ENCODE measurements around the gene FLOT2. TPM values are rescaled to one million over a fixed set of nuclear protein-coding genes. Genes with fewer than 3 reads are reported as not detected.

Gene FLOT2
- total RNA-seq, 2 donors from 2014 or later, result 92.1 to 125 TPM

- no peak overlapping the region for H3K9ac ChIP-seq (ENCODE audit: low read depth in 2 of 2, low read length in 2 of 2)
- H3K27me3 ChIP-seq, result no peaks in the 10 kb centered on the region
- H3K4me1 ChIP-seq, result no peaks in the 10 kb centered on the region
- DNase-seq, result no peak
- no peak overlapping the region for H3K4me3 ChIP-seq
- H3K36me3 ChIP-seq, result no peaks in the 10 kb centered on the region
- H3K27ac ChIP-seq, result no peak overlapping the region
- TF ChIP-seq CTCF (IDR thresholded peaks at IDR 0.05), result no peak
- intact Hi-C loops (cut with DNase I), result no loop called here
- no peaks in the 10 kb centered on the region for H3K9me3 ChIP-seq
These were observed 31.4 kb downstream of the FLOT2 start for GRCh38 chr17:28865946-28866752.

GRCh38 chr17:28864991-28865849 is 32.3 kb downstream of the FLOT2 start:
- H3K4me1 ChIP-seq, result no peaks in the 10 kb centered on the region
- no peaks in the 10 kb centered on the region for H3K9me3 ChIP-seq
- intact Hi-C loops (cut with DNase I), result no loop called here
- H3K27ac ChIP-seq, result peak overlapping the region; percentile 58
- no peaks in the 10 kb centered on the region for H3K36me3 ChIP-seq
- no peak overlapping the region for H3K4me3 ChIP-seq
- peak overlapping the region in 1 of 2 donors; percentile 2 for H3K9ac ChIP-seq (ENCODE audit: low read depth in 2 of 2, low read length in 2 of 2)
- no peaks in the 10 kb centered on the region for H3K27me3 ChIP-seq
- no peak for TF ChIP-seq CTCF (IDR thresholded peaks at IDR 0.05)
- DNase-seq, result peak; percentile 87

GRCh38 chr17:28863953-28864352 is 33.6 kb downstream of the FLOT2 start:
- H3K4me3 ChIP-seq, result no peak overlapping the region
- H3K9ac ChIP-seq (ENCODE audit: low read depth in 2 of 2, low read length in 2 of 2), result no peak overlapping the region
- H3K36me3 ChIP-seq, result peaks cover 2% of the 10 kb centered on the region
- H3K27me3 ChIP-seq, result no peaks in the 10 kb centered on the region
- no peak overlapping the region for H3K27ac ChIP-seq
- no peak for DNase-seq
- intact Hi-C loops (cut with DNase I), result no loop called here
- no peak for TF ChIP-seq CTCF (IDR thresholded peaks at IDR 0.05)
- no peaks in the 10 kb centered on the region for H3K9me3 ChIP-seq
- H3K4me1 ChIP-seq, result no peaks in the 10 kb centered on the region

- intact Hi-C loops (cut with DNase I), result no loop called here
- H3K36me3 ChIP-seq, result peaks cover 6% of the 10 kb centered on the region
- DNase-seq, result no peak
- no peaks in the 10 kb centered on the region for H3K4me1 ChIP-seq
- no peak overlapping the region for H3K9ac ChIP-seq (ENCODE audit: low read depth in 2 of 2, low read length in 2 of 2)
- no peak overlapping the region for H3K4me3 ChIP-seq
- no peak for TF ChIP-seq CTCF (IDR thresholded peaks at IDR 0.05)
- no peak overlapping the region for H3K27ac ChIP-seq
- H3K27me3 ChIP-seq, result no peaks in the 10 kb centered on the region
- H3K9me3 ChIP-seq, result no peaks in the 10 kb centered on the region
These were observed 35.0 kb downstream of the FLOT2 start for GRCh38 chr17:28862561-28862960.

- intact Hi-C loops (cut with DNase I), result no loop called here
- H3K36me3 ChIP-seq, result peaks cover 6% of the 10 kb centered on the region
These were observed 35.9 kb downstream of the FLOT2 start for GRCh38 chr17:28861393-28862203.

More at GRCh38 chr17:28861393-28862203, 35.9 kb downstream of the FLOT2 start:
- Histone ChIP-seq H3K9me3 (no peaks in the 10 kb centered on the region), H3K27me3 (no peaks in the 10 kb centered on the region), H3K27ac (no peak overlapping the region), H3K4me1 (no peaks in the 10 kb centered on the region), H3K4me3 (peak overlapping the region; percentile 7), H3K9ac (ENCODE audit: low read depth in 2 of 2, low read length in 2 of 2) (no peak overlapping the region)
- peak; percentile 59 for DNase-seq
- TF ChIP-seq CTCF (IDR thresholded peaks at IDR 0.05), result no peak

Measured in colonic mucosa (tissue), 4 donors.